Mucosa of stomach (tissue), 1 donor: ENCODE measurements around the gene MCF2L2.
A peak's percentile ranks its signal among the peaks of the same experiment; 100 is the strongest.

Experiments used
- H3K27me3 ChIP-seq: one replicate; pipeline ENCODE4 v1.7.0; 2013; ENCODE audit warnings: mild to moderate bottlenecking, low read length; ENCODE audit not compliant: control insufficient read depth, insufficient read depth
- H3K36me3 ChIP-seq: one replicate; pipeline ENCODE4 v1.7.0; 2013; ENCODE audit warnings: low read length; ENCODE audit not compliant: control insufficient read depth, insufficient read depth
- H3K4me1 ChIP-seq: one replicate; pipeline ENCODE4 v1.7.0; 2013; ENCODE audit warnings: mild to moderate bottlenecking, low read length; ENCODE audit not compliant: control insufficient read depth, insufficient read depth
- H3K4me3 ChIP-seq: one replicate; pipeline ENCODE4 v1.7.0; 2013; ENCODE audit warnings: low read length
- H3K9ac ChIP-seq: one replicate; pipeline ENCODE4 v1.7.0; 2013; ENCODE audit warnings: mild to moderate bottlenecking, low read length, moderate library complexity
- H3K9me3 ChIP-seq: one replicate; pipeline ENCODE4 v1.7.0; 2013; ENCODE audit warnings: mild to moderate bottlenecking, low read length, moderate library complexity; ENCODE audit not compliant: control insufficient read depth
- donor health status: Pancreatic carcinoma.

MCF2L2 gene

DNA sequence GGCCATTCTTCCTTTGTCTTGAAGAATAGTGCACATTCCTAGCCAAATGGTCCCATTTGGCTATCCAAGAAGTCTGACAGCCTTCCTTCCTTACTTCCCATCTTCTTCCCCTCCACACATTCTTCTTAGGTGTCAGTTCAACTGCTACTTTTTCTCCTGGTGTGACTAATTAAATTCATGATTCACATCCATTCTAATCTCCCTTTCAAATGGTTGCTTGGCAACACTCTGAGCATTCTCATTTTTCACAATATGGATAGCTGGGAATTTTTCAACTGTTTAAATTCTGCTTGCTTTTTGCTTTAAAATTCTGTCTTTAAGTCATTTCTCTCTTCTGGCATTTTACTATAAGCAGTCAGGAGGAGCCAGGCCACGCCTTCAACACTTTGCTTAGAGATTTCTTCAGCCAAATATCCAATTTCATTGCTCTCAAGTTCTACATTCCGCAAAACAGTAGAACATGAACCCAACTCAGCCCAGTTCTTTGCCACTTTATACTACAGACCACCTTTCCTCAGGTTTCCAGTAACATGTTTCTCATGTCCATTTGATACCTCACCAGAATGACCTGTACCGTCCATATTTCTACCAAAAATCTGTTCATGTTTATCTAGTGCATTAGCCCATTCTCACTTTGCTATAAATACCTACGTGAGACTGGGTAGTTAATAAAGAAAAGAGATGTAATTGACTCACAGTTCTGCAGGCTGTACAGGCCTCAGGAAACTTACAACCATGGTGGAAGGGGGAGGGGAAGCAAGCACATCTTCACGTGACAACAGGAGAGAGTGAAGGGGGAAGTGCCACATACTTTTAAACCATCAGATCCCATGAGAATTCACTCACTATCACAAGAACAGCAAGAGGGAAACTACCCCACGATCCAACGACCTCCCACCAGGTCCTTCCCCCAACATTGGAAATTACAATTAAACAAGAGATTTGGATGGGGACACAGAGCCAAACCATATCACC is 31.9 kb upstream of the MCF2L2 start:
- H3K9ac ChIP-seq = no peak overlapping the region
- no peaks in the 10 kb centered on the region for H3K4me1 ChIP-seq
- H3K27me3 ChIP-seq = no peaks in the 10 kb centered on the region
- H3K4me3 ChIP-seq = no peak overlapping the region
- no peaks in the 10 kb centered on the region for H3K36me3 ChIP-seq
- H3K9me3 ChIP-seq = no peaks in the 10 kb centered on the region

GRCh38 chr3:183455089-183455488 is 26.7 kb upstream of the MCF2L2 start:
- H3K4me3 ChIP-seq = no peak overlapping the region
- no peaks in the 10 kb centered on the region for H3K27me3 ChIP-seq
- no peaks in the 10 kb centered on the region for H3K9me3 ChIP-seq
- H3K36me3 ChIP-seq = no peaks in the 10 kb centered on the region
- no peaks in the 10 kb centered on the region for H3K4me1 ChIP-seq
- no peak overlapping the region for H3K9ac ChIP-seq

DNA sequence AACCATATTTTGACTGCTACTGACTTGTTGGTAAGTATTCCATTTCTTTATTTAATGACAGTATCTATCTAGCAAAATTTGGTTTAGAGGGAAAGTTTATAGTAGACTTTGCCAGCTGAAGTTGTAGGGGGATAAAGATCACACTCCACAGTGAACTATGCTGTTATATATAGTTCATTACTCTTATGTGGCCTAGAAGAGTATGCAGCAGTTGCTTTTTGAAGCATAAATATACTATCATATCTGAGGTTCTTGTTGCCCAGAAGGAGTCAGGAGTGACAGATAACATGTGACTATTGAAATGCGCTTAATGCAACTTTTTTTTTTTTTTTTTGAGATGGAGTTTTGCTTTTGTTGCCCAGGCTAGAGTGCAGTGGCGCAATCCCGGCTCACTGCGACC is 25.6 kb upstream of the MCF2L2 start:
- Histone ChIP-seq H3K9me3 (no peaks in the 10 kb centered on the region), H3K4me1 (no peaks in the 10 kb centered on the region), H3K9ac (no peak overlapping the region), H3K4me3 (no peak overlapping the region), H3K36me3 (no peaks in the 10 kb centered on the region), H3K27me3 (no peaks in the 10 kb centered on the region)

DNA sequence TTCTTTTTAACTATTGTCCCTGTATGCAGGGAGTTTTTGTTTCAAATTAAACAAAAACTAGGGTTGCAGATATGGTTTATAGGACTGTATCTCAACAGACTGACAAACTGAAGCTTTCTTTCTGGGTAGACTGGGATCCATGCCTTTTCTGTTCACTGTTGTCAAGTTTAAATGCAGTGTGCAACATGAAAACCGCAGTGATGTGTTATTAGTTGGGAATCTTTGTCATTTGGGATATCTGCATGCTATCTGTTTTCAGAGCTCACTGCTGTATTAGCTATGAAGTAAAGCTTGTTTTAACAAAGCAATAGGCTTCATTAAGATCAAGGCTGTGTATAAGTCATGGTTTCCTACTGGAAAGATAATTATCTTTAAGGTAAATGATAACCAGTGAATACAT is 21.4 kb upstream of the MCF2L2 start:
- H3K9ac ChIP-seq = no peak overlapping the region
- no peaks in the 10 kb centered on the region for H3K9me3 ChIP-seq
- no peaks in the 10 kb centered on the region for H3K4me1 ChIP-seq
- no peaks in the 10 kb centered on the region for H3K36me3 ChIP-seq
- H3K27me3 ChIP-seq = no peaks in the 10 kb centered on the region
- no peak overlapping the region for H3K4me3 ChIP-seq

DNA sequence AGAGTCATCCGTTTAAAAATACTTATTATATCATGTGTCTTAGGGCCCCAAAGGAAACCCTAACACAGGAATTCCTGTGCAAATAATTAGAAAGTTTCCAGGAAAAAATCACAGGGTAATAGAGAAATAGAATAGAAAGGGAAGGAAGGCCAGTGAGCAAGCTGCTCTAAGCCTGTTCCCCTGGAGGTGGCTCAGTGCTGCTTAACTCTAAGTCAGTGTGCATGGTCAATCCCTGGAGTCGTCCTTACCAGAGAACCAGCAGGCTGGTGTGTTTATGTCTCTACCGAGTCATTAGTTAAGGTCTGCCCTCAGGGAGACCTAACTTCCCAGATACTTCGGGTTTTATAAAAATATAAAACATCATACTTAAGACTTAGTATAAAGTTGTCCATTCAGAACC is 21.0 kb upstream of the MCF2L2 start:
- Histone ChIP-seq H3K9ac (no peak overlapping the region), H3K4me3 (no peak overlapping the region), H3K27me3 (no peaks in the 10 kb centered on the region), H3K36me3 (no peaks in the 10 kb centered on the region), H3K4me1 (no peaks in the 10 kb centered on the region), H3K9me3 (no peaks in the 10 kb centered on the region)

DNA sequence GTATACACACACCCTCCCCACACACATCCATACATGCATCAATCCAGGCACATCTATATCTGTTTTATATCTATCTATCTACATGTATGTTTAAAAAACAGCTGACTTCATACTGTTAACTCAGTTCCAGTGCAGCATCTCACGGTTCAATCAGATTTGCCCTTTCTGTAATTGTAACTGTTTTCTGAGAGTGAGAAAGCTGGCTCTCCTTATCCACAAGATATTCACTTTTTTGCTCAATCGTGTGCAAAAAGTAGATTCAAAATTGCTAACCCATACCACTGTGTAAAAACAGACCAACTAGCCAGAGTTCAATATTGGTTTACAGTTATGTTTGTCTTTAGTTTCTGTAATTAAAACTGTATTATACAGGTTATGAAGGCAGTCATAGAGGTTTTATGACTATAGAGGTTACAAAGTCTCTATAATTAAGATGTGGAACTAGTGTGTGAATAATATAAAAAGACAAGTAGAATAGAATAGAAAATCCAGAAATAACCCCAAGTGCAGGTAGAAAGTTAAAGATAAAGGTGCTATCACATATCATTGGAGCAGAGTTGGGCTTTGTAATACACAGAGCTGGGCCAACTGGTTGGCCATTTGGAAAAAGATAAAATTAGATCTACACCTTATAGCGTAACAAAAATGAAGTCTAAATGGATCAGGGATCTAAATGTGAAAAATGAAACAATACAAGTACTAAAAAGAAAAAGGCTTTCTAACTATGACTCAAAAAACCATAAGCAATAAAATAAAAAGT is 20.1 kb upstream of the MCF2L2 start:
- Histone ChIP-seq H3K9ac (peak overlapping the region; percentile 77), H3K36me3 (no peaks in the 10 kb centered on the region)

DNA sequence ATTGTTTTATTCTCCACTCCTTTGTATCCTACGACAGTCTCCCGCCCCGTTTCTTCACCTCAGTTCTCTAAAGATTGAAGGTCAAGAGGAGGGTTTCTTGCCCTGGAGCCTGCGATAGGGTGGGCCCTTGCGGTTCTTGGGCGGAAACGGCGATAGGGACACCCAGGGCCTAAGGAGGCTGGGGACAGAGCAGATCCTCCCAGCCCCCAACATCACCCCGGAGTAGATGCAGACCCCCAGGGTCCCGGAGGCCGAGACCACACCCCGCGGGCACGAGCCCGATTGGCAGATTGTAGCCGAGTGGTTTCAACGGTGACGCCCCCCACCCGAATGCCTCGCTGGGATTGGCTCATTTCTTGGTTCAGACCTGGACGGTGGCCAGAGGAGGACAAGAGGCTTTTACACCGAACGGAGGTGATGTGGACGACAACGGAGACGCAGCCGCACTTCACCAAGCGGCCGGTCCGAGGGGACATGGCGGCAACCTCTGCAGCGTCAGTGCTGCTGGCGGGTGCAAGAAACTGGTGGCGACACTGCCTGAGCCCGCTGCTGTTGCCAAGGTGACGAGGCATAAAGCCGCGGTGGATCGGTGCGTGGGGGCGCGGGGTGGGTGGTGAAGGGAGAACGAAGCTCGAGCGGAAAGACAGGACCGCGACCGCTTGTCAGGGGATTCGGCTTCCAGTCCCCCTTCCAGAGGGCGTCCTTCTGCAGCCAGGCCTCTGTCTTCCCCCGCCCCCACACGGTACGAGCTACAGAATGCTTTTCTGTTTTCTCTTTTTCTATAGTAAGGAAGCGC is 19.0 kb upstream of the MCF2L2 start:
- H3K36me3 ChIP-seq = no peaks in the 10 kb centered on the region
- H3K4me1 ChIP-seq = no peaks in the 10 kb centered on the region
- H3K9me3 ChIP-seq = no peaks in the 10 kb centered on the region
- peak overlapping the region; percentile 77 for H3K9ac ChIP-seq
- H3K27me3 ChIP-seq = no peaks in the 10 kb centered on the region
- peak overlapping the region; percentile 79 for H3K4me3 ChIP-seq

More for the DNA sequence above, 20.1 kb upstream of the MCF2L2 start:
- no peaks in the 10 kb centered on the region for H3K27me3 ChIP-seq
- no peaks in the 10 kb centered on the region for H3K4me1 ChIP-seq
- H3K4me3 ChIP-seq = no peak overlapping the region
- H3K9me3 ChIP-seq = no peaks in the 10 kb centered on the region

DNA sequence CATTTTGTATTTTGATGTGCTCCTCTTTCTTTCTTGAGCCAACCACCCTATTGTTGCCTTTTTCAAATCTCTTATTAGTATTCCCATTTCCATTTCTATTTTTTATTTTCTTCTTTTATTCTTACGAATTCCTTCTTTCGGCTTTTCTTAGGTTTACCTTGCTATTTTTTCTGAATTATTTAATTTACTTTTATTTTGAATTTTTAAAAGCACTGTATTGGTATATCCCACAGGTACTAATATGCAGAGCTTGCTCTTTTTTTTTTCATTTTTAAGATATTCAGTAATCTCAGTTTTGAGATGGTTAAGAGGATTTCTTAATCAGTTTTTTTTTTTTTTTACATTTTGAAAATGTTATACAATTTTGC is 18.4 kb upstream of the MCF2L2 start:
- Histone ChIP-seq H3K27me3 (no peaks in the 10 kb centered on the region), H3K4me3 (peak overlapping the region; percentile 79), H3K9ac (peak overlapping the region; percentile 77), H3K36me3 (no peaks in the 10 kb centered on the region), H3K4me1 (no peaks in the 10 kb centered on the region), H3K9me3 (no peaks in the 10 kb centered on the region)

- H3K36me3 ChIP-seq = no peaks in the 10 kb centered on the region
- H3K4me3 ChIP-seq = no peak overlapping the region
- no peaks in the 10 kb centered on the region for H3K27me3 ChIP-seq
- H3K9me3 ChIP-seq = no peaks in the 10 kb centered on the region
- no peak overlapping the region for H3K9ac ChIP-seq
- no peaks in the 10 kb centered on the region for H3K4me1 ChIP-seq
Measured at GRCh38 chr3:183444748-183445147, 16.3 kb upstream of the MCF2L2 start.

GRCh38 chr3:183443395-183444385 is 15.3 kb upstream of the MCF2L2 start:
- Histone ChIP-seq H3K4me3 (no peak overlapping the region), H3K9ac (no peak overlapping the region), H3K27me3 (no peaks in the 10 kb centered on the region), H3K9me3 (no peaks in the 10 kb centered on the region), H3K4me1 (peaks cover 6% of the 10 kb centered on the region), H3K36me3 (no peaks in the 10 kb centered on the region)

- Histone ChIP-seq H3K9ac (no peak overlapping the region), H3K36me3 (no peaks in the 10 kb centered on the region), H3K4me3 (no peak overlapping the region), H3K9me3 (no peaks in the 10 kb centered on the region), H3K27me3 (no peaks in the 10 kb centered on the region), H3K4me1 (peaks cover 6% of the 10 kb centered on the region)
Measured at GRCh38 chr3:183442994-183443393, 14.6 kb upstream of the MCF2L2 start.
